ENCODE results near the gene KCNJ10.

KCNJ10 gene

GRCh38 chr1:160093624-160094290, 23.8 kb upstream of the KCNJ10 start:
- CTCF ChIA-PET, result interaction anchor here (0.6 to 6.8 kb wide), 8 partner anchors 7 to 158 kb away, joined by 3 to 100 read pairs (median 4); no protein-coding TSS in a partner anchor
- DNase-seq (ENCODE audit: low read depth, low spot score), result no peak
- TF ChIP-seq CTCF (IDR thresholded peaks at IDR 0.05; ENCODE audit: insufficient read depth, low read length, missing control alignments), result no peak
- POLR2A ChIA-PET, result no interaction called here
- H3K4me3 ChIP-seq (ENCODE audit: low read depth, low read length), result no peak overlapping the region

GRCh38 chr1:160093069-160093395, 23.1 kb upstream of the KCNJ10 start:
- no peak for DNase-seq (ENCODE audit: low read depth, low spot score)
- ChIA-PET CTCF (interaction anchor here (1.3 to 6.8 kb wide), 4 partner anchors 7 to 159 kb away, joined by 5 to 100 read pairs (median 9); no protein-coding TSS in a partner anchor), POLR2A (no interaction called here)
- no peak overlapping the region for H3K4me3 ChIP-seq (ENCODE audit: low read depth, low read length)
- no peak for TF ChIP-seq CTCF (IDR thresholded peaks at IDR 0.05; ENCODE audit: insufficient read depth, low read length, missing control alignments)

GRCh38 chr1:160092366-160093068, 22.6 kb upstream of the KCNJ10 start:
- no peak for DNase-seq (ENCODE audit: low read depth, low spot score)
- no peak for TF ChIP-seq CTCF (IDR thresholded peaks at IDR 0.05; ENCODE audit: insufficient read depth, low read length, missing control alignments)
- ChIA-PET POLR2A (no interaction called here), CTCF (interaction anchor here (1.1 to 2.0 kb wide), 4 partner anchors 9 to 199 kb away, joined by 3 to 8 read pairs (median 4); no protein-coding TSS in a partner anchor)
- H3K4me3 ChIP-seq (ENCODE audit: low read depth, low read length), result no peak overlapping the region

DNA sequence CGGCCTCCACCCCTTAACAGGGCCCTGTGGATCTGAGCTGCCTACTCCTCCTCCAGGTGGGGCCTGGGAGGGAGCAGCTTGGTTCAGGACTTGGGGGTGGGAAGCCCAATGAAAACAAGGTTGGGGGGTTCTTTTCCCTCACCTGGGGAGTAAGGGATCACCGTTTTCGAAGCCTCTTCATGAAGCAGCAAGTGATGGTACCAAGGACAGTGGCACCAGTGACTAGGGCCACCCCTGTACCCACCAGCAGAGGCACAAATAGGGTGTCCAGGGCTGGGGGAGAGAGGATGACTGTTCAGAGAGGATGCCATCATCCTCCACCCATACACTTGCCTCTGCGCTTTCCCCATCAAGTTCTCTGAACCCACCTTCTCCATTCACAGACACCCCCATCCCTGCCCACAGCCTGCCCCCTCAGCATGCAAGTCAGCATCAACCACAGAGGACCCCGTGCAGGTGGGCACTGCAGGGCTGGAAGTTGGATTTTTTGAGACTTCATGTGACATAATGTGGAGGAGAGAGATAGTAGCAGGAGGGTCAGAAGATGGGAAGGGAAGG, 21.8 kb upstream of the KCNJ10 start:
- no peak for TF ChIP-seq CTCF (IDR thresholded peaks at IDR 0.05; ENCODE audit: insufficient read depth, low read length, missing control alignments)
- CTCF ChIA-PET, result interaction anchor here (1.1 to 2.0 kb wide), 4 partner anchors 10 to 199 kb away, joined by 3 to 8 read pairs (median 4); partner anchors contain the start of gene KCNJ9
- no peak overlapping the region for H3K4me3 ChIP-seq (ENCODE audit: low read depth, low read length)
- no peak for DNase-seq (ENCODE audit: low read depth, low spot score)
- POLR2A ChIA-PET, result no interaction called here

GRCh38 chr1:160090760-160091159, 20.8 kb upstream of the KCNJ10 start:
- ChIA-PET CTCF (interaction anchor here (1.2 to 1.9 kb wide), 2 partner anchors 10 to 161 kb away, joined by 4 read pairs; partner anchors contain the start of gene KCNJ9), POLR2A (no interaction called here)

More at GRCh38 chr1:160090760-160091159, 20.8 kb upstream of the KCNJ10 start:
- no peak for DNase-seq (ENCODE audit: low read depth, low spot score)
- TF ChIP-seq CTCF (IDR thresholded peaks at IDR 0.05; ENCODE audit: insufficient read depth, low read length, missing control alignments), result no peak
- no peak overlapping the region for H3K4me3 ChIP-seq (ENCODE audit: low read depth, low read length)

Data from AG04449 (cell line).